Type B pancreatic cell (in vitro differentiated cells): ENCODE data around the gene CDH18. TPM values are rescaled to one million over a fixed set of nuclear protein-coding genes. Genes with fewer than 3 reads are reported as not detected.

Source experiments
- DNase-seq: peaks from one replicate; pipeline ENCODE4 v3.0.0; 2021; ENCODE audit warnings: mixed read lengths; ENCODE audit not compliant: unreplicated experiment; ENCODE audit errors: extremely low spot score
- H3K27ac Mint-ChIP-seq: 2 replicates; pipeline ENCODE4 v1.8.0; 2021; ENCODE audit warnings: mild to moderate bottlenecking, mixed read lengths
- H3K27me3 Mint-ChIP-seq: 2 replicates; pipeline ENCODE4 v1.8.0; 2021; ENCODE audit warnings: mixed read lengths
- H3K36me3 Mint-ChIP-seq: 2 replicates; pipeline ENCODE4 v1.8.0; 2021; ENCODE audit warnings: mixed read lengths
- H3K4me1 Mint-ChIP-seq: one replicate; pipeline ENCODE4 v1.8.0; 2021; ENCODE audit warnings: mixed read lengths; ENCODE audit not compliant: unreplicated experiment
- H3K4me3 Mint-ChIP-seq: 2 replicates; pipeline ENCODE4 v1.8.0; 2021; ENCODE audit warnings: mild to moderate bottlenecking, mixed read lengths
- H3K9me3 Mint-ChIP-seq: 2 replicates; pipeline ENCODE4 v1.8.0; 2021; ENCODE audit warnings: mixed read lengths
- CTCF ChIP-seq: fragments of 200-600 bp; sonication (generic); conservative IDR thresholded peaks from 2 replicates; pipeline ENCODE4 v1.5.0; 2021; ENCODE audit warnings: antibody characterized with exemption, mild to moderate bottlenecking
- total RNA-seq: library from RNA; stranded (reverse); gene quantifications from 2 replicates; pipeline ENCODE4 v1.2.1, GENCODE V29; 2021; ENCODE audit warnings: low replicate concordance

The CDH18 gene
- total RNA-seq, 1 donor from 2014 or later, result 20.2 TPM

GRCh38 chr5:19767987-19768386 lies 220.0 kb downstream of the CDH18 start:
- no peaks in the 10 kb centered on the region for H3K27me3 Mint-ChIP-seq
- peaks cover 4% of the 10 kb centered on the region for H3K4me1 Mint-ChIP-seq
- no peak for TF ChIP-seq CTCF
- no peaks in the 10 kb centered on the region for H3K36me3 Mint-ChIP-seq
- DNase-seq, result no peak
- peaks cover 4% of the 10 kb centered on the region for H3K9me3 Mint-ChIP-seq
- H3K4me3 Mint-ChIP-seq, result no peak overlapping the region
- no peak overlapping the region for H3K27ac Mint-ChIP-seq

- Mint-ChIP-seq H3K36me3 (no peaks in the 10 kb centered on the region), H3K27me3 (no peaks in the 10 kb centered on the region), H3K4me3 (no peak overlapping the region), H3K9me3 (no peaks in the 10 kb centered on the region), H3K4me1 (no peaks in the 10 kb centered on the region), H3K27ac (no peak overlapping the region)
- DNase-seq, result no peak
- TF ChIP-seq CTCF, result no peak
Observed at GRCh38 chr5:19753579-19753978, 234.4 kb downstream of the CDH18 start.

GRCh38 chr5:19751326-19751725 lies 236.7 kb downstream of the CDH18 start:
- no peak overlapping the region for H3K4me3 Mint-ChIP-seq
- H3K4me1 Mint-ChIP-seq, result no peaks in the 10 kb centered on the region
- H3K9me3 Mint-ChIP-seq, result no peaks in the 10 kb centered on the region
- DNase-seq, result no peak
- no peak for TF ChIP-seq CTCF
- no peaks in the 10 kb centered on the region for H3K27me3 Mint-ChIP-seq
- H3K36me3 Mint-ChIP-seq, result no peaks in the 10 kb centered on the region
- H3K27ac Mint-ChIP-seq, result no peak overlapping the region

GRCh38 chr5:19745247-19745646 lies 242.8 kb downstream of the CDH18 start:
- H3K4me3 Mint-ChIP-seq, result no peak overlapping the region
- H3K36me3 Mint-ChIP-seq, result no peaks in the 10 kb centered on the region
- no peak for TF ChIP-seq CTCF
- H3K27ac Mint-ChIP-seq, result no peak overlapping the region
- H3K4me1 Mint-ChIP-seq, result no peaks in the 10 kb centered on the region
- no peak for DNase-seq
- no peaks in the 10 kb centered on the region for H3K27me3 Mint-ChIP-seq
- H3K9me3 Mint-ChIP-seq, result no peaks in the 10 kb centered on the region

- Mint-ChIP-seq H3K4me3 (no peak overlapping the region), H3K27me3 (no peaks in the 10 kb centered on the region), H3K36me3 (no peaks in the 10 kb centered on the region), H3K27ac (no peak overlapping the region), H3K4me1 (peaks cover 2% of the 10 kb centered on the region), H3K9me3 (peaks cover 2% of the 10 kb centered on the region)
- no peak for TF ChIP-seq CTCF
- DNase-seq, result no peak
Observed at GRCh38 chr5:19739671-19740070, 248.3 kb downstream of the CDH18 start.

GRCh38 chr5:19734776-19735175 lies 253.2 kb downstream of the CDH18 start:
- Mint-ChIP-seq H3K4me1 (peaks cover 9% of the 10 kb centered on the region), H3K36me3 (no peaks in the 10 kb centered on the region), H3K27ac (peak overlapping the region; percentile 72), H3K9me3 (peaks cover 13% of the 10 kb centered on the region), H3K4me3 (no peak overlapping the region), H3K27me3 (no peaks in the 10 kb centered on the region)
- TF ChIP-seq CTCF, result no peak
- no peak for DNase-seq
